Erythroblast (primary cell): ENCODE measurements around the gene XXYLT1.

Experiments used
- DNase-seq, 2 experiments: peaks; one replicate each; lab custom pipeline; 2025; lab: John Stamatoyannopoulos, UW
- GATA1 ChIP-seq: IDR thresholded peaks from 2 replicates; pipeline ENCODE4 v1.6.1; 2011; ENCODE audit warnings: low read depth, mild to moderate bottlenecking, control low read depth, low read length, moderate library complexity
- POLR2A ChIP-seq: IDR thresholded peaks from 2 replicates; pipeline ENCODE4 v1.6.1; 2011; ENCODE audit warnings: mild to moderate bottlenecking, low read length

The XXYLT1 gene

GRCh38 chr3:195025884-195026200 lies 245.1 kb downstream of the XXYLT1 start:
- DNase-seq: no peak
- TF ChIP-seq GATA1 (no peak), POLR2A (no peak)

- TF ChIP-seq POLR2A: no peak
Observed at GRCh38 chr3:195025056-195025883, 245.7 kb downstream of the XXYLT1 start.

GRCh38 chr3:195023989-195024388 lies 247.0 kb downstream of the XXYLT1 start:
- no peak for DNase-seq
- TF ChIP-seq POLR2A (no peak), GATA1 (no peak)

More at GRCh38 chr3:195025056-195025883, 245.7 kb downstream of the XXYLT1 start:
- DNase-seq: no peak

- no peak for DNase-seq
- TF ChIP-seq POLR2A: no peak
- no peak for TF ChIP-seq GATA1
Observed at GRCh38 chr3:195023576-195023975, 247.4 kb downstream of the XXYLT1 start.

- DNase-seq: no peak
- TF ChIP-seq POLR2A (no peak), GATA1 (no peak)
Observed at GRCh38 chr3:195021692-195022091, 249.3 kb downstream of the XXYLT1 start.

- TF ChIP-seq POLR2A: no peak
- no peak for TF ChIP-seq GATA1
- DNase-seq: no peak
Observed at GRCh38 chr3:195020921-195021320, 250.0 kb downstream of the XXYLT1 start.

DNA sequence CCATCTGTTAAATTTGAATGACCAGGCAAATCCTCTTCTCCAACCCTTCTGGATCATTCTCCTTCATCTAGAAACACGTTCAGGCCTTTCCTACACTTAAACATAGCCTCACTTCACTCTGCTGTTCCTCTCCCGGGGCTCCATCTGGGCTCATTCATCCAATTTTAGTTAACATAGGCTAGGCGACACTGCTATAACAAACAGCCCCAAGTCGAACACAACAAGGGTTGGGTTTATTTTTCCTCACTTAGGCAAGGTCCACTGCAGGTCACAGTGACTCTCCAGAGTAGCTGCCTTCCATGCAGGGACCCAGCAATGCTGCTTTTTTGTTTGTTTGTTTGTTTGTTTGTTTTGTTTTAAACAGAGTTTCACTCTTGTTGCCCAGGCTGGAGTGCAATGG lies 250.8 kb downstream of the XXYLT1 start:
- no peak for TF ChIP-seq GATA1
- DNase-seq: no peak

DNA sequence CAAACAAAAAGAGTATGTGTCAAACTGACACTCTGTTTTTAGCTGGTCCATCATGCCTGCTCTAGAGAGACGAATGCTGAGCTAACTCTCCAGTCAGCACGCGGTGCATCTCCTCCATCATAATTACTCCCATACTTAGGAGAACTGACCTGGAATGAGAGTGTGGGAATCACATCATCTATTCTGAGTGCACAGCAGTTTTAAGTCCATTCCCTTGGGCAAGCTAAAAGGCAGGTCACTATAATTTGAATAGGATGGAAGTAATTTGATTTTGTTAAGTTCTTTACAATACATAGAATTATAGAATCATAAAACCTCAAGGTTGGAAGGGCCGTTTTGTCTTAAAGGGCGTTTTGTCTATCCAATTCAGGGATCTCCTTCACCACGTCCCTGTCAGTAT lies 251.6 kb downstream of the XXYLT1 start:
- DNase-seq: no peak
- TF ChIP-seq POLR2A: no peak
- no peak for TF ChIP-seq GATA1
